Smooth muscle cell of the umbilical artery (primary cell): Measurements from ENCODE around the gene DDIT3. TPM values are rescaled to one million over a fixed set of nuclear protein-coding genes. Genes with fewer than 3 reads are reported as not detected.

Experiments
- total RNA-seq: library from RNA; depleted of rRNA; stranded (reverse); fragments of >200 nt; gene quantifications from 2 replicates; pipeline ENCODE4 v1.2.3, GENCODE V29; 2014

Gene DDIT3, protein sequence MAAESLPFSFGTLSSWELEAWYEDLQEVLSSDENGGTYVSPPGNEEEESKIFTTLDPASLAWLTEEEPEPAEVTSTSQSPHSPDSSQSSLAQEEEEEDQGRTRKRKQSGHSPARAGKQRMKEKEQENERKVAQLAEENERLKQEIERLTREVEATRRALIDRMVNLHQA
- 26.5 and 96.8 TPM in 2 replicates for total RNA-seq

DNA sequence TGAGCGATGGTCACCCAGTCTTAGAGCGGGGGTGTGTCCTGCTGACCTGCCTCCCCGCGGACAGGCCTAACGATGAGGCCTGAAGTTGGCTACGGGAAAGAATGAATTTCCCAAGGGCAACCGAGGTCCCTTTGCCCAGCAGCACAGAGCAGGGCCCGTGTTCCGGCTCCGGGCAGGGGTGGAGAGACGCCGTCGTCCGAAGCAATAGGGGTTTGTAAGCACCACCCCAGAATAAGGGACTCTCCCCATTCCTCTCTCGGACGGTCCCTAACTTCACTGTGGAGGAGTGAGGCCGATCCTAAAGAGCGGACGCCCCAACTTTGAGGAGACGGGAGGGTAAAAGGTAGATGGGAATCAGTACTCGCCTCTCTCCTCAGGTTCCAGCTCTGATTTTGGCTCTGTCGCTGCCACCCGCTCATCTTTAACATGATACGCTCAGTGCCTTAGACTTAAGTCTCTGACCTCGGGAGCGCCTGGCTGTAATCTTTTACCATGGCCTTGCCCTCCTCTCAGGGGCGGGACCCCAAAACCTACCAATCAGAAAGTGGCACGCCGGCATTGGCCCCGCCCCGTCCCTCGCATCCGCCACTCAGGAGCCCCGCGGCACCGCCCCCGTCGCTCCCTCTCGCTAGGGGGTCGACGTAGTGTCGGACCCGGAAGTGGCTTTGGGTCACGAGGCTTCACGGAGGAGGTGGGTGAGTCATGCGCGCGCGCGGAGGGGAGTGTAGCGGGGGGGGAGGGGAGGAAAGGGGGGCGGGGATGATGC lies at the start of gene DDIT3:
Gene DDIT3, minus strand, starts transcription at position 462 of the 766 bp plus-strand sequence. CDS start 3,108 bp downstream, outside the sequence.

DNA sequence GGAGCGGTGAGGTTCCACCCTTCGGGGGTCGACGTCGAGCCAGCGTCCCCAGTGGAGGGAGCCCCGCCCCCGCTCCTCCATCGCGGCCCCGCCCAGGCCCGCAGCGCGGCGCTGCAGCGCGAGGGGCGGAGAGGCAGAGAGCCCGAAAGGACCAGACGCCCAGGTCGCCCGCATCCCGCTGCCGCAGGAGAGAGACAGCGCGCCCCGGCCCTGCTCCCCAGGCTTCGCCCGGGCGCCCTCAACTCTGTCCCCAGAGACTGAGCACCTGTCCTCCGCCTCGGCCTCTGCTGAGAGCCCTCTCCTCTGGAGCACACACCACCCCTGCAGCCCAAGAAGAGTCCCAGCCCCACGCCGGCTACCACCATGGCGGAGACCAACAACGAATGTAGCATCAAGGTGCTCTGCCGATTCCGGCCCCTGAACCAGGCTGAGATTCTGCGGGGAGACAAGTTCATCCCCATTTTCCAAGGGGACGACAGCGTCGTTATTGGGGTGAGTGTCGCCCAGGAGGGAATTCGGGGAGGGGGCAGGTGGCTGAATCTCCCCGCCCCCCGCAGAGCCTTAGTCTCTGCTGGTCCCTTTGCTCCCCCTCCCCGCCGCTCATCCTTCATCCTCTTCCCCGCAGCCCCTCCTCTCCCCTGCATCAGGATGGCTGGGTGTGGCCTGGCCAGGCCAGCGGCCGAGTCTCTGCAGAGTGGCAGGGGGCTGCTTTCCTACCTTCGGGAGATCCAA lies 29.8 kb upstream of the DDIT3 start, which contains the start of gene KIF5A:
Gene KIF5A, plus strand, starts transcription at position 136 of the 732 bp plus-strand sequence. Its CDS starts 228 bp downstream, at position 364.

DNA sequence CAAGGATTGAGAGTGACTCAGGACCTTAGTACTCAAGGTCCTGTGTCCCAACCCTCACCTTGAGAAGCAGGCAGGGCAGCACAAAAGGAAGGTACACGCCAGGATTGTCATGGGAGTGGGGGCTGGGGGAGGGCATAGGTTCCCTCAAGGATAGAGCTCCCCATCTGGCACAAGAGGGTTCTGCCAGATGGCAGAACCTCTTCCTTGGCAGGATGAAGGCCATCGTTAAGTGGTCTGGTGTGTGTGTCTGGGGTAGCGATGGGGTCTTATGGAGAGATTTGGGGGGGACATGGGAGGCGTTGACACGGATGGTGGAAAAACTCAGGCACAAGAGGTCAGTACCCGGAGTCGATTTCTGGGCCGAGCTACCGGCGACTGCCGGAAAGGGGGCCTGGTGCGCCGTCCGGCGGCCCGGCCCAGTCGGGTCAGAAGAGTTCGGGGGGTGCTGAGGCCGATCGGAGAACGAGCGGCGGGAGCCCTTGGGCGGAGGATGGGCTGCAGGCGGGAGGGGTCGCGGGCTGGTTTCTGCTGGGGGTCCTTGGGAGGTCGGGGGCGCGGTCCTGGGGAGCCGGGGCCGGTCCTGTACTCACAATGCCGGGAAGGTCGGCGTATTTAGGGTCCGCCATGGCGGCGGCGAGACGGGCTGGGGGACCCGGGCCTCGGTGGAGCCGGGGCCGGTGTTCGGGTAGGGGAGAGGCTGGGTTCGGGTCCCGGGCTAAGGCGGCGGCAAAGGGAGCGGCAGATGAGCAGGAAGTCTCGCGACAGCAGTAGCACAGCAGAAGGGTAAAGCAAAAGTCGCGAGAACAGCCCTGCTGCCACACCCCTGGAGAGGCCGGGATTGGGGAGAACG lies 26.3 kb upstream of the DDIT3 start, which contains the start of gene DCTN2:
Gene DCTN2, minus strand, starts transcription at position 755 of the 850 bp plus-strand sequence. Its CDS starts 129 bp downstream, at position 626.

DNA sequence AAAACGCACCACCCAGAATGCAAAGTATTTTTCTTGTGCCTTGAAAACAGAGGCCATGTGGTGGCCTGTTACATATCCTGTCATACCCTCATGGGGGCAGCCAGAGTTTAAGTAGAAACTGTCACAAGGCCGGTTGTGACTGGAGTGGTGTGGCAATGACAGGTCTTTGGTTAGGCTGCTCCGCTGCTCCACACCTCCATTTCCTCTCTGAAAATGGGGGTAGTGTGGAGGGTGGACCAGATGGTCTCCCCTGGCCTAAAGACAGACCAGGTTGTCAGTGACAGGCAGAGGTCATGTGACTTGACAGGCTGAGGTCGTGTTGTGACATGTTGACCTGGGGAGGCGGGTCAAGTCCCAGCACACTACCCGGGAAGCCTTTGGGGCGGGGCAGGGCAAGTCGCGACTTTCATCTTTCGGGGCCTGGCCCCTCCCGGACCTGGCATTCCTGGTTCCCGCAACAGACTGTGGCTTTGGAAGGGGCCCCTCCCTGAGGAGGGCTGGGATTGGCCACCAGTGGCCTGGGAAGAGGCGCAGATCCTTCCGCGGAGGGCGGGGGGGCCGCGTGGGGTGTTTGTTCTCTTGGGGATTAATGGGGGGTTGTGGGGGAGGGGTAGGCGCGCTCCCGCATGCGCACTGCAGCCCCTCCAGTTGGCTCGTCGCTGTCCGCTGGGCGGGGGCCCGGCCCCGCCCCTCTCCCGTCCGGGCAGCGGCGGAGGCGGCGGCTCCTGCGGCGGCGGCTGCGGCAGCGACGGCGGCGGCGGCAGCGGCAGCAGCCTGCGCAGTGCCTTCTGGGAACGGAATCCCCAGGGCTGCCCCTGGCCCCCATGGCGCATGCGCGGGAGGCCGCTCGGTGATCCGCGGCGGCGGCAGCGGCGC lies 1.9 kb upstream of the DDIT3 start, which contains the start of gene MBD6:
Gene MBD6, plus strand, starts transcription at position 814 of the 876 bp plus-strand sequence. CDS start 1,480 bp downstream, outside the sequence.

DNA sequence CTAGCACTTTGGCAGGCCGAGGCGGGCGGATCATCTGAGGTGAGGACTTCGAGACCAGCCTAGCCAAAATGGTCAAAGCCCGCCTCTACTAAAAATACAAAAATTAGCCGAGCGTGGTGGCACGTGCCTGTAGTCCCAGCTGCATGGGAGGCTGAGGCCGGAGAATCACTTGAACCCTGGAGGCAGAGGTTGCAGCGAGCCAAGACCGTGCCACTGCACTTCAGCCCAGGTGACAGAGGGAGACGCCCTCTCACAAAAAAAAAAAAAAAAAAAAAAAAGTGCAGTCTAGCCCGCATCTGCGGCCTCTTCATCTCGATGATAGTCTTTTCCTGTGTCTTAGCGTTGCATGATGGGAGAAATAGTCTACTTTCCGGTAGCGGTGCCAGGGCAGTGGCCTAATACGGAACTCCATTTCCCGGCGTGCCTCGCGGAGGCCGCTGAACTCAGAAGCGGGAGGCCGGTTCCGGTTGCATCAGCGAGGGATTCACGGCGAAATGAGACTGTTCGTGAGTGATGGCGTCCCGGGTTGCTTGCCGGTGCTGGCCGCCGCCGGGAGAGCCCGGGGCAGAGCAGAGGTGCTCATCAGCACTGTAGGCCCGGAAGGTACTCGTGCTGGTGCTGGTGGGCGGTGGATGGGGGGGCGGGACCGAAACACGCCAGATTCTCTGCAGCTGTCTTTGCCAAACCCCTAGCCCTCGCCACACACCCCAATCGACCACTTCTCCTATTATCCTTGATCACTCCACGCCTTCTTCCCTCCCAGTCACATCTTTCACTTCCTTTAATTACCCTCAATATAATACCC lies 32.5 kb downstream of the DDIT3 start, which contains the start of gene MARS1:
Gene MARS1, plus strand, starts transcription at position 472 of the 805 bp plus-strand sequence. Its CDS starts 23 bp downstream, at position 495.

DNA sequence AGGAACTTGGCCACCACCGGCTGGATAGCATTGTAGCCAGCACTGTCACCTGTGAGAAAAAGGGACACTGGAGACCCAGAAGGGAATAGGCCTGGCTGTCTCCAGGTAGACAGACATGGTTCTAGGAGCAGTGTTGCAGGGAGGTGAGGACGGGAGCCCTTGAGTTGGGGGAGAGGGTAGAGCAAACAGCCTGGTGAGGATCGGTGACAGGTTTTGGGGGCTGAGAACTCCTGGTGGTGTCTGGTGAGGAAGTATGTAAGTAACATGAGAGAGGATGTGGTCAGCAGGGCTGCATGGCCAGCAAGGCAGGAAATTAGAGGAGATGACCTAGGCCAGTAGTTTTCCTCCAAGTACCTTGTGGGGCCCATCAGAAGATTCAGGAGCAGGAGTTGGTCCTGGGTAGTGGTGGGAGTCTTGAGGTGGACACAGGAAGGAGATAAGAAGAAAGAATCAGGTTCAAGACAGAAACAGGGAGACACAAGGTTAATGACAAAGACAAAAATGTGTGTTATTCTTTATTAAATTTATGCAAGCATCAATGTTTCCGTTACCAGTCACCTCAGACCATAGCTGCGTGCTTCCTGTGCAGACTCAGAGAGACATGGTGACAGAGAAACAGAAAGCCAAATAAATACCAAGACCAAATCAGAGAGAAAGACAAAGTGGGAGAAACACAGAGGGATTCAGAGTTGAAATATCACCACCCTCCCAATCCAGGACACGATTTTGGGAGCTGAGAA lies 40.8 kb downstream of the DDIT3 start, which contains the start of gene ARHGAP9:
Gene ARHGAP9, minus strand, starts transcription at position 491 of the 740 bp plus-strand sequence. Its CDS starts 460 bp downstream, at position 31.

Other genes starting within 250 kb of the DDIT3 start
- 14.0 and 23.2 TPM in 2 replicates for gene R3HDM2, start 89.5 kb downstream of the DDIT3 start, total RNA-seq
- gene INHBC, start 85.7 kb downstream of the DDIT3 start, total RNA-seq: not detected in 2 replicates
- gene INHBE, start 65.2 kb downstream of the DDIT3 start, total RNA-seq: 2.3 and 7.4 TPM in 2 replicates
- 0.30 and 0.74 TPM in 2 replicates for gene GLI1, start 60.7 kb downstream of the DDIT3 start, total RNA-seq
- 0.14 TPM in 1 of 2 replicates, not detected in the other for gene ARHGAP9, start 40.6 kb downstream of the DDIT3 start, total RNA-seq
- gene MARS1, start 32.4 kb downstream of the DDIT3 start, total RNA-seq: 169 and 173 TPM in 2 replicates
- gene MBD6, start 2.3 kb upstream of the DDIT3 start, total RNA-seq: 4.5 and 12.5 TPM in 2 replicates
- 81.4 and 125 TPM in 2 replicates for gene DCTN2, start 26.7 kb upstream of the DDIT3 start, total RNA-seq
- 0.59 and 1.6 TPM in 2 replicates for gene KIF5A, start 29.5 kb upstream of the DDIT3 start, total RNA-seq
- 16.6 and 31.5 TPM in 2 replicates for gene PIP4K2C, start 70.7 kb upstream of the DDIT3 start, total RNA-seq
- gene DTX3, start 84.3 kb upstream of the DDIT3 start, total RNA-seq: 20.5 and 22.9 TPM in 2 replicates
- gene ARHGEF25, start 90.9 kb upstream of the DDIT3 start, total RNA-seq: 29.2 and 36.2 TPM in 2 replicates
- 3.3 and 7.1 TPM in 2 replicates for gene B4GALNT1, start 112.7 kb upstream of the DDIT3 start, total RNA-seq
- 386 and 569 TPM in 2 replicates for gene OS9, start 173.6 kb upstream of the DDIT3 start, total RNA-seq
- 0.23 and 0.30 TPM in 2 replicates for gene AGAP2, start 218.2 kb upstream of the DDIT3 start, total RNA-seq
- 48.1 and 80.5 TPM in 2 replicates for gene TSPAN31, start 224.5 kb upstream of the DDIT3 start, total RNA-seq
- 157 and 222 TPM in 2 replicates for gene CDK4, start 231.8 kb upstream of the DDIT3 start, total RNA-seq
- 1.7 and 3.3 TPM in 2 replicates for gene MARCHF9, start 234.6 kb upstream of the DDIT3 start, total RNA-seq
- 0.59 and 0.74 TPM in 2 replicates for gene CYP27B1, start 246.6 kb upstream of the DDIT3 start, total RNA-seq